C4-2B (cell line): ENCODE data around the gene ZNF536.

Experiments used
- ZFX ChIP-seq: fragments of 450-650 bp; IDR thresholded peaks from 2 replicates; pipeline ENCODE4 v1.6.1; 2017
- TF ChIP-seq, protein P1 (sequence below): fragments of 450-650 bp; conservative IDR thresholded peaks from 2 replicates; pipeline ENCODE4 v1.5.1; 2017; ENCODE audit warnings: mild to moderate bottlenecking

- TF ChIP-seq, protein P1, sequence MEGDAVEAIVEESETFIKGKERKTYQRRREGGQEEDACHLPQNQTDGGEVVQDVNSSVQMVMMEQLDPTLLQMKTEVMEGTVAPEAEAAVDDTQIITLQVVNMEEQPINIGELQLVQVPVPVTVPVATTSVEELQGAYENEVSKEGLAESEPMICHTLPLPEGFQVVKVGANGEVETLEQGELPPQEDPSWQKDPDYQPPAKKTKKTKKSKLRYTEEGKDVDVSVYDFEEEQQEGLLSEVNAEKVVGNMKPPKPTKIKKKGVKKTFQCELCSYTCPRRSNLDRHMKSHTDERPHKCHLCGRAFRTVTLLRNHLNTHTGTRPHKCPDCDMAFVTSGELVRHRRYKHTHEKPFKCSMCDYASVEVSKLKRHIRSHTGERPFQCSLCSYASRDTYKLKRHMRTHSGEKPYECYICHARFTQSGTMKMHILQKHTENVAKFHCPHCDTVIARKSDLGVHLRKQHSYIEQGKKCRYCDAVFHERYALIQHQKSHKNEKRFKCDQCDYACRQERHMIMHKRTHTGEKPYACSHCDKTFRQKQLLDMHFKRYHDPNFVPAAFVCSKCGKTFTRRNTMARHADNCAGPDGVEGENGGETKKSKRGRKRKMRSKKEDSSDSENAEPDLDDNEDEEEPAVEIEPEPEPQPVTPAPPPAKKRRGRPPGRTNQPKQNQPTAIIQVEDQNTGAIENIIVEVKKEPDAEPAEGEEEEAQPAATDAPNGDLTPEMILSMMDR: no peak
- no peak for TF ChIP-seq ZFX
Observed at GRCh38 chr19:30564551-30565011, 192.4 kb downstream of the ZNF536 start.
